Measurements from ENCODE around the gene POLR1E. TPM values are rescaled to one million over a fixed set of nuclear protein-coding genes. Genes with fewer than 3 reads are reported as not detected.
A peak's percentile ranks its signal among the peaks of the same experiment; 100 is the strongest.

POLR1E gene
- total RNA-seq, 1 donor from 2014 or later = 26.1 TPM

GRCh38 chr9:37520641-37521040 lies 34.9 kb downstream of the POLR1E start:
- Mint-ChIP-seq H3K27me3 (ENCODE audit: low read depth) (no peaks in the 10 kb centered on the region), H3K4me3 (no peak overlapping the region), H3K9me3 (no peaks in the 10 kb centered on the region), H3K36me3 (peaks cover 37% of the 10 kb centered on the region), H3K27ac (peak overlapping the region; percentile 17), H3K4me1 (no peaks in the 10 kb centered on the region)
- TF ChIP-seq CTCF (IDR thresholded peaks at IDR 0.05; ENCODE audit: unreplicated experiment) = peak; percentile 37
- no peak for DNase-seq (ENCODE audit: low spot score in 2 of 2, unreplicated experiment in 2 of 2)

- no peak overlapping the region for H3K4me3 Mint-ChIP-seq
- H3K36me3 Mint-ChIP-seq = peaks cover 41% of the 10 kb centered on the region
- H3K27me3 Mint-ChIP-seq (ENCODE audit: low read depth) = no peaks in the 10 kb centered on the region
- H3K27ac Mint-ChIP-seq = no peak overlapping the region
- DNase-seq (ENCODE audit: low spot score in 2 of 2, unreplicated experiment in 2 of 2) = no peak
- no peaks in the 10 kb centered on the region for H3K4me1 Mint-ChIP-seq
- no peaks in the 10 kb centered on the region for H3K9me3 Mint-ChIP-seq
- TF ChIP-seq CTCF (IDR thresholded peaks at IDR 0.05; ENCODE audit: unreplicated experiment) = no peak
Measured at GRCh38 chr9:37521111-37521510, 35.4 kb downstream of the POLR1E start.

GRCh38 chr9:37522971-37523370 lies 37.2 kb downstream of the POLR1E start:
- Mint-ChIP-seq H3K27me3 (ENCODE audit: low read depth) (no peaks in the 10 kb centered on the region), H3K4me1 (no peaks in the 10 kb centered on the region), H3K27ac (no peak overlapping the region), H3K4me3 (no peak overlapping the region), H3K36me3 (peaks cover 51% of the 10 kb centered on the region), H3K9me3 (no peaks in the 10 kb centered on the region)
- DNase-seq (ENCODE audit: low spot score in 2 of 2, unreplicated experiment in 2 of 2) = no peak
- no peak for TF ChIP-seq CTCF (IDR thresholded peaks at IDR 0.05; ENCODE audit: unreplicated experiment)

GRCh38 chr9:37523916-37524315 lies 38.2 kb downstream of the POLR1E start:
- Mint-ChIP-seq H3K27me3 (ENCODE audit: low read depth) (no peaks in the 10 kb centered on the region), H3K9me3 (no peaks in the 10 kb centered on the region), H3K27ac (no peak overlapping the region), H3K36me3 (peaks cover 57% of the 10 kb centered on the region), H3K4me3 (no peak overlapping the region), H3K4me1 (no peaks in the 10 kb centered on the region)
- no peak for DNase-seq (ENCODE audit: low spot score in 2 of 2, unreplicated experiment in 2 of 2)
- no peak for TF ChIP-seq CTCF (IDR thresholded peaks at IDR 0.05; ENCODE audit: unreplicated experiment)

GRCh38 chr9:37528652-37529471 lies 43.1 kb downstream of the POLR1E start:
- no peak for TF ChIP-seq CTCF (IDR thresholded peaks at IDR 0.05; ENCODE audit: unreplicated experiment)
- Mint-ChIP-seq H3K9me3 (no peaks in the 10 kb centered on the region), H3K4me1 (no peaks in the 10 kb centered on the region), H3K27me3 (ENCODE audit: low read depth) (no peaks in the 10 kb centered on the region), H3K4me3 (no peak overlapping the region), H3K36me3 (peaks cover 43% of the 10 kb centered on the region), H3K27ac (no peak overlapping the region)
- no peak for DNase-seq (ENCODE audit: low spot score in 2 of 2, unreplicated experiment in 2 of 2)
